Endothelial cell of umbilical vein (primary cell): ENCODE data around the gene AUTS2. TPM values are rescaled to one million over a fixed set of nuclear protein-coding genes. Genes with fewer than 3 reads are reported as not detected.

ENCODE experiments used
- BruUV-seq: library from RNA; stranded (reverse); fragments of 400-500 nt; replicated peaks from 2 replicates; lab custom pipeline; 2021; lab: Mats Ljungman, UMichigan
- CTCF ChIA-PET: fragments of 300-600, 350-600 bp; sonication (Branson Sonifier 250); formaldehyde crosslinking; loops from one replicate; lab custom pipeline; 2021; ENCODE audit warnings: antibody characterized with exemption, inconsistent platforms; lab: Charles Lee
- POLR2A ChIA-PET: fragments of 300-600, 350-600 bp; sonication (Branson Sonifier 250); formaldehyde crosslinking; loops from one replicate; lab custom pipeline; 2021; ENCODE audit warnings: antibody characterized with exemption, inconsistent platforms; lab: Charles Lee
- DNase-seq: peaks from one replicate; pipeline ENCODE4 v3.0.0-alpha.2; 2011; ENCODE audit warnings: low read depth, low spot score
- FAIRE-seq: peaks from 2 replicates; lab custom pipeline; 2011; peaks lifted over from hg19 to GRCh38; lab: Jason Lieb, UNC
- H2AFZ ChIP-seq: 2 replicates; pipeline ENCODE4 v1.6.0; 2012; ENCODE audit warnings: low read depth, low read length, control low read depth, inconsistent platforms
- H3K27ac ChIP-seq: 2 replicates; pipeline ENCODE4 v1.5.1; 2011; ENCODE audit warnings: low read depth, mild to moderate bottlenecking, control low read depth, low read length, moderate library complexity; ENCODE audit not compliant: insufficient read depth
- H3K27me3 ChIP-seq, 2 experiments: 2 replicates each; pipeline versions ENCODE4 v1.6.0 to v1.6.1; 2011; ENCODE audit warnings: low read length in 2 of 2, mixed read lengths in 1 of 2; ENCODE audit not compliant: control insufficient read depth in 2 of 2, insufficient read depth in 2 of 2
- H3K36me3 ChIP-seq, 2 experiments: 2 replicates in 1 of 2; 3 replicates in 1 of 2; pipeline ENCODE4 v1.5.1; 2011; ENCODE audit warnings: low read length in 2 of 2, mild to moderate bottlenecking in 1 of 2, moderate library complexity in 1 of 2; ENCODE audit not compliant: control insufficient read depth in 2 of 2, insufficient read depth in 2 of 2; ENCODE audit errors: extremely low read depth in 1 of 2
- H3K4me1 ChIP-seq: 3 replicates; pipeline ENCODE4 v1.5.1; 2011; ENCODE audit warnings: mild to moderate bottlenecking, low read length; ENCODE audit not compliant: control insufficient read depth, insufficient read depth; ENCODE audit errors: extremely low read depth
- H3K4me2 ChIP-seq: 2 replicates; pipeline ENCODE4 v1.6.1; 2011; ENCODE audit warnings: low read length, control low read depth, mixed read lengths; ENCODE audit not compliant: insufficient read depth
- H3K4me3 ChIP-seq, 3 experiments: fragments of 200-600 bp in 1 of 3; sonication (generic), shearing (Covaris generic) in 1 of 3; replicated peaks in 1 of 3; 2 replicates each; pipeline ENCODE4 v1.5.1; 2011 to 2016; ENCODE audit warnings: control low read depth in 3 of 3, low read length in 3 of 3, mild to moderate bottlenecking in 2 of 3, inconsistent platforms in 1 of 3, low read depth in 1 of 3, moderate library complexity in 1 of 3; ENCODE audit not compliant: insufficient read depth in 1 of 3
- H3K79me2 ChIP-seq: 2 replicates; pipeline ENCODE4 v1.6.0; 2012; ENCODE audit warnings: low read length, inconsistent platforms; ENCODE audit not compliant: control insufficient read depth, insufficient read depth
- H3K9ac ChIP-seq: replicated peaks from 2 replicates; pipeline ENCODE3; 2011; ENCODE audit warnings: low read length, control low read depth; ENCODE audit not compliant: insufficient read depth; ENCODE audit errors: extremely low read depth
- H3K9me1 ChIP-seq: replicated peaks from 3 replicates; pipeline ENCODE4 v1.6.0; 2011; ENCODE audit warnings: mild to moderate bottlenecking, low read length; ENCODE audit not compliant: control insufficient read depth, insufficient read depth; ENCODE audit errors: extremely low read depth
- H3K9me3 ChIP-seq: replicated peaks from 2 replicates; pipeline ENCODE4 v1.5.1; 2012; ENCODE audit warnings: low read length, inconsistent platforms; ENCODE audit not compliant: control insufficient read depth, insufficient read depth
- H4K20me1 ChIP-seq: replicated peaks from 2 replicates; pipeline ENCODE3; 2011; ENCODE audit warnings: mild to moderate bottlenecking, low read length; ENCODE audit not compliant: control insufficient read depth, insufficient read depth; ENCODE audit errors: extremely low read depth
- CTCF ChIP-seq, 2 donors: IDR thresholded peaks; 1 replicate in 1 of 2; 2 replicates in 1 of 2; pipeline ENCODE4 v1.5.1; 2011; ENCODE audit warnings: low read length in 2 of 2, mild to moderate bottlenecking in 2 of 2, moderate library complexity in 2 of 2, control low read depth in 1 of 2, inconsistent platforms in 1 of 2, low read depth in 1 of 2; ENCODE audit not compliant: insufficient read depth in 1 of 2; ENCODE audit errors: extremely low read depth in 1 of 2
- EZH2 ChIP-seq: IDR thresholded peaks from 2 replicates; pipeline ENCODE4 v1.6.1; 2012; ENCODE audit warnings: borderline replicate concordance, low read depth, mild to moderate bottlenecking, moderate library complexity, low read length, inconsistent platforms; ENCODE audit not compliant: severe bottlenecking
- GATA2 ChIP-seq: IDR thresholded peaks from 2 replicates; pipeline ENCODE4 v1.7.0; 2011; ENCODE audit warnings: low read depth, mild to moderate bottlenecking, moderate library complexity, mixed read lengths, low read length; ENCODE audit not compliant: insufficient read length, insufficient read depth
- JUN ChIP-seq: IDR thresholded peaks from 2 replicates; pipeline ENCODE4 v1.6.1; 2011; ENCODE audit warnings: borderline replicate concordance, low read depth; ENCODE audit not compliant: insufficient read length, insufficient read depth
- MAX ChIP-seq: IDR thresholded peaks from 2 replicates; pipeline ENCODE4 v1.6.1; 2011; ENCODE audit not compliant: insufficient read depth, insufficient read length
- MYC ChIP-seq: IDR thresholded peaks from one replicate; pipeline ENCODE4 v1.6.1; 2011; ENCODE audit warnings: mild to moderate bottlenecking, low read depth, low read length
- POLR2A ChIP-seq: IDR thresholded peaks from 2 replicates; pipeline ENCODE4 v1.6.1; 2012; ENCODE audit warnings: low read depth, mild to moderate bottlenecking, control low read depth, low read length
- POLR2AphosphoS5 ChIP-seq: IDR thresholded peaks from 2 replicates; pipeline ENCODE4 v1.6.1; 2012; ENCODE audit warnings: low read depth, mild to moderate bottlenecking, control low read depth, low read length, moderate library complexity; ENCODE audit not compliant: insufficient read depth
- dilution Hi-C: fragments of 300-500 bp; cut with MboI; formaldehyde crosslinking; loops from one replicate; pipeline ENCODE4 v1.15.0; 2019; ENCODE audit warnings: low sequenced_read_pairs; ENCODE audit not compliant: extremely low pct_ligation_motif_present
- intact Hi-C: fragments of 100-400 bp; cut with micrococcal nuclease; formaldehyde crosslinking; loops from one replicate; pipeline ENCODE4 v1.10.0; 2022
- polyA plus RNA-seq, 4 experiments: library from polyadenylated mRNA; depleted of rRNA in 3 of 4; stranded (reverse) in 3 of 4; unstranded in 1 of 4; fragments of >200 nt; gene quantifications; 2 replicates each; pipeline versions ENCODE4 v1.2.1 to v1.2.3, GENCODE V29; 2011 to 2012; ENCODE audit warnings: missing spikeins in 1 of 4
- total RNA-seq: library from RNA; stranded (reverse); gene quantifications from 2 replicates; pipeline ENCODE4 v1.2.3, GENCODE V29; 2021

The AUTS2 gene
- total and polyA plus RNA-seq, 2 donors (not counting 3 experiments of a cell fraction or from before 2014, with no cell fraction given): 0.59 to 8.0 TPM

GRCh38 chr7:69710768-69711438 is 112.6 kb downstream of the AUTS2 start:
- DNase-seq (no peak), FAIRE-seq (no peak)
- H3K27me3 ChIP-seq: no peaks in the 10 kb centered on the region
- dilution Hi-C loops (no loop called here), intact Hi-C loops (no loop called here)
- no peak overlapping the region for H3K9ac ChIP-seq
- ChIA-PET CTCF (no interaction called here), POLR2A (no interaction called here)
- no peak overlapping the region for H2AFZ ChIP-seq
- no peak overlapping the region for H3K4me3 ChIP-seq
- H3K9me1 ChIP-seq: no peaks in the 10 kb centered on the region
- no TSS peak for BruUV-seq
- no peaks in the 10 kb centered on the region for H4K20me1 ChIP-seq
- no peak overlapping the region for H3K4me2 ChIP-seq
- no peaks in the 10 kb centered on the region for H3K79me2 ChIP-seq
- no peaks in the 10 kb centered on the region for H3K9me3 ChIP-seq
- TF ChIP-seq JUN (no peak), MAX (no peak), POLR2AphosphoS5 (no peak), GATA2 (no peak), MYC (no peak), POLR2A (no peak), CTCF (IDR thresholded peaks at IDR 0.05; ENCODE audit: extremely low read depth in 1 of 2, insufficient read depth in 1 of 2, low read depth in 1 of 2, low read length in 2 of 2) (no peak), EZH2 (no peak)
- no peaks in the 10 kb centered on the region for H3K36me3 ChIP-seq
- no peak overlapping the region for H3K27ac ChIP-seq
- H3K4me1 ChIP-seq: no peaks in the 10 kb centered on the region
